ENCODE measurements around the gene H1-8. TPM values are rescaled to one million over a fixed set of nuclear protein-coding genes. Genes with fewer than 3 reads are reported as not detected.

Gene H1-8
- total and polyA plus RNA-seq, 9 donors = 0.27 TPM; not detected in 8

GRCh38 chr3:129556358-129556695 is 13.4 kb downstream of the H1-8 start:
- 90 to 97% (median 93%) methylated on average over 15 of the region's 15 CpGs for WGBS, 3 donors

DNA sequence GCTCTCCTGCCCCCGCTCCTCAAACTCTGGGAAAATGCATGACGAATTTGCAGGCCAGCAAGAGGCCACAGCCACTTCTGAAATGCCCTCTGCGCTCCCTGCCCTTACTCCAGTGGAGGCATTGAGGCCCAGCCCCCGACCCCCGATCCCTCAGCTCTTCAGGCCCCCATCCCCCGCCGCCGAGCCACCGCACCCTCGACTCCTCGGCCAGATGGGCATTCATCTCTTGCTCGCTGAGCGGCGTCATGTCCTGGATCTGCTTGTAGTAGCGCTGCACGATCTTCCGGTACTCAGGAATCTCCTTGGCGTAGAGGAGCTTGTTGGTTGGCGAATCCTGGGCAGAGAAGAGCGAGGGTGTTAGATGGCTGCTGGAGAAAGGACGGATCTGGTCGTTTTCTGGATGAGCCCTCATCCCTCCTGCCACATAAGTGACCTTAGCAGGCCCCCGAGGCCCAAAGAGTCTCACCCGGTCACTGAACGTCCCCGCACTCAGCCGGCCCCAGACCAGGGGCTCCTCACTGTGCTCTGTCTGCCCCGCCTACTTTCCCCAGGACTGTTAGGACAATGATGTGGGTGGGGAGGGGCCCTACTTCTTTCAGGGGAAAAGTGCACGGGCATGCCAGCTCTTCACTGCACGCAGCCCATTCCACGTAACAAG is 14.0 kb downstream of the H1-8 start:
- Histone ChIP-seq H3K4me3 (no peak overlapping the region), H3K27ac (no peak overlapping the region), H3K9me3 (no peaks in the 10 kb centered on the region), H3K27me3 (no peaks in the 10 kb centered on the region), H3K4me1 (ENCODE audit: insufficient read depth) (peaks cover 30% of the 10 kb centered on the region), H3K36me3 (no peaks in the 10 kb centered on the region)
- WGBS, 3 donors = 89 to 92% (median 91%) methylated on average over 31 of the region's 31 CpGs
- no peak for DNase-seq
- TF ChIP-seq, protein P1, sequence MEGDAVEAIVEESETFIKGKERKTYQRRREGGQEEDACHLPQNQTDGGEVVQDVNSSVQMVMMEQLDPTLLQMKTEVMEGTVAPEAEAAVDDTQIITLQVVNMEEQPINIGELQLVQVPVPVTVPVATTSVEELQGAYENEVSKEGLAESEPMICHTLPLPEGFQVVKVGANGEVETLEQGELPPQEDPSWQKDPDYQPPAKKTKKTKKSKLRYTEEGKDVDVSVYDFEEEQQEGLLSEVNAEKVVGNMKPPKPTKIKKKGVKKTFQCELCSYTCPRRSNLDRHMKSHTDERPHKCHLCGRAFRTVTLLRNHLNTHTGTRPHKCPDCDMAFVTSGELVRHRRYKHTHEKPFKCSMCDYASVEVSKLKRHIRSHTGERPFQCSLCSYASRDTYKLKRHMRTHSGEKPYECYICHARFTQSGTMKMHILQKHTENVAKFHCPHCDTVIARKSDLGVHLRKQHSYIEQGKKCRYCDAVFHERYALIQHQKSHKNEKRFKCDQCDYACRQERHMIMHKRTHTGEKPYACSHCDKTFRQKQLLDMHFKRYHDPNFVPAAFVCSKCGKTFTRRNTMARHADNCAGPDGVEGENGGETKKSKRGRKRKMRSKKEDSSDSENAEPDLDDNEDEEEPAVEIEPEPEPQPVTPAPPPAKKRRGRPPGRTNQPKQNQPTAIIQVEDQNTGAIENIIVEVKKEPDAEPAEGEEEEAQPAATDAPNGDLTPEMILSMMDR (IDR thresholded peaks at IDR 0.05) = no peak
- TF ChIP-seq POLR2A (IDR thresholded peaks at IDR 0.05) (no peak), EP300 (IDR thresholded peaks at IDR 0.05) (no peak)
- intact Hi-C loops (cut with DNase I) = no loop called here

More at GRCh38 chr3:129556358-129556695, 13.4 kb downstream of the H1-8 start:
- TF ChIP-seq EP300 (IDR thresholded peaks at IDR 0.05) (no peak), POLR2A (IDR thresholded peaks at IDR 0.05) (no peak)
- TF ChIP-seq, protein P1 (IDR thresholded peaks at IDR 0.05) = no peak
- Histone ChIP-seq H3K27ac (no peak overlapping the region), H3K27me3 (no peaks in the 10 kb centered on the region), H3K4me1 (ENCODE audit: insufficient read depth) (peaks cover 25% of the 10 kb centered on the region), H3K9me3 (no peaks in the 10 kb centered on the region), H3K36me3 (no peaks in the 10 kb centered on the region), H3K4me3 (no peak overlapping the region)
- DNase-seq = no peak
- intact Hi-C loops (cut with DNase I) = no loop called here

- Histone ChIP-seq H3K27ac (no peak overlapping the region), H3K27me3 (no peaks in the 10 kb centered on the region), H3K4me1 (ENCODE audit: insufficient read depth) (peaks cover 30% of the 10 kb centered on the region), H3K4me3 (no peak overlapping the region), H3K9me3 (no peaks in the 10 kb centered on the region), H3K36me3 (no peaks in the 10 kb centered on the region)
- WGBS, 3 donors = 50 to 84% (median 83%) methylated on average over 11 of the region's 11 CpGs
- TF ChIP-seq EP300 (IDR thresholded peaks at IDR 0.05) (no peak), POLR2A (IDR thresholded peaks at IDR 0.05) (no peak)
- TF ChIP-seq, protein P1 (IDR thresholded peaks at IDR 0.05) = no peak
- intact Hi-C loops (cut with DNase I) = no loop called here
- no peak for DNase-seq
These were observed 14.5 kb downstream of the H1-8 start for GRCh38 chr3:129557548-129557894.

GRCh38 chr3:129558081-129558771 is 15.3 kb downstream of the H1-8 start:
- no peak overlapping the region for H3K4me3 ChIP-seq
- intact Hi-C loops (cut with DNase I) = no loop called here
- H3K27me3 ChIP-seq = no peaks in the 10 kb centered on the region
- H3K27ac ChIP-seq = no peak overlapping the region
- peaks cover 29% of the 10 kb centered on the region for H3K4me1 ChIP-seq (ENCODE audit: insufficient read depth)
- H3K36me3 ChIP-seq = no peaks in the 10 kb centered on the region
- TF ChIP-seq, protein P1 (IDR thresholded peaks at IDR 0.05) = no peak
- TF ChIP-seq POLR2A (IDR thresholded peaks at IDR 0.05) (no peak), EP300 (IDR thresholded peaks at IDR 0.05) (no peak)
- DNase-seq = no peak
- 87 to 92% (median 90%) methylated on average over 15 of the region's 15 CpGs for WGBS, 3 donors
- no peaks in the 10 kb centered on the region for H3K9me3 ChIP-seq
